BJ (cell line): ENCODE data around the gene HIF3A. TPM values are rescaled to one million over a fixed set of nuclear protein-coding genes. Genes with fewer than 3 reads are reported as not detected.

Experiments used
- CTCF ChIA-PET: fragments of 350-600 bp; formaldehyde crosslinking; extraction: SDS; loops from one replicate; lab custom pipeline; 2021; ENCODE audit warnings: antibody characterized with exemption, inconsistent platforms; lab: Yijun Ruan, JAX
- POLR2A ChIA-PET: fragments of 300-600 bp; sonication (Branson Sonifier 250); formaldehyde crosslinking; extraction: SDS; loops from one replicate; lab custom pipeline; 2021; ENCODE audit warnings: antibody characterized with exemption; lab: Charles Lee
- DNase-seq: peaks from one replicate; pipeline ENCODE4 v3.0.0-alpha.2; 2011; ENCODE audit warnings: low read depth
- H3K27me3 ChIP-seq: 2 replicates; pipeline ENCODE4 v1.6.0; 2011; ENCODE audit warnings: low read length; ENCODE audit not compliant: control insufficient read depth, insufficient read depth
- H3K36me3 ChIP-seq: 2 replicates; pipeline ENCODE4 v1.5.1; 2011; ENCODE audit warnings: low read length; ENCODE audit not compliant: control insufficient read depth, insufficient read depth
- H3K4me3 ChIP-seq: 2 replicates; pipeline ENCODE4 v1.5.1; 2011; ENCODE audit warnings: low read depth, mild to moderate bottlenecking, control low read depth, low read length
- CTCF ChIP-seq: IDR thresholded peaks from 2 replicates; pipeline ENCODE4 v1.5.1; 2011; ENCODE audit warnings: low read depth, mild to moderate bottlenecking, control low read depth, inconsistent platforms, low read length, moderate library complexity; ENCODE audit not compliant: insufficient read depth
- polyA plus RNA-seq: library from polyadenylated mRNA; depleted of rRNA; stranded (reverse); fragments of >200 nt; gene quantifications from 2 replicates; pipeline ENCODE4 v1.2.3, GENCODE V29; 2011

HIF3A gene
- polyA plus RNA-seq, 1 experiment: not detected

- Histone ChIP-seq H3K27me3 (no peaks in the 10 kb centered on the region), H3K36me3 (peaks cover 17% of the 10 kb centered on the region), H3K4me3 (no peak overlapping the region)
- ChIA-PET POLR2A (no interaction called here), CTCF (interaction anchor here (0.6 to 1.6 kb wide), 5 partner anchors 29 to 160 kb away, joined by 3 to 11 read pairs (median 4); no protein-coding TSS in a partner anchor)
- DNase-seq: no peak
- no peak for TF ChIP-seq CTCF
These were observed 54.6 kb downstream of the HIF3A start for GRCh38 chr19:46351241-46352041.

GRCh38 chr19:46353730-46354528, 57.1 kb downstream of the HIF3A start:
- no peak for DNase-seq
- TF ChIP-seq CTCF: no peak
- CTCF ChIA-PET: interaction anchor here (0.6 to 1.7 kb wide), 3 partner anchors 19 to 58 kb away, joined by 3 to 7 read pairs (median 3); no protein-coding TSS in a partner anchor
- no peak overlapping the region for H3K4me3 ChIP-seq
- H3K27me3 ChIP-seq: no peaks in the 10 kb centered on the region
- POLR2A ChIA-PET: no interaction called here
- H3K36me3 ChIP-seq: peaks cover 17% of the 10 kb centered on the region

GRCh38 chr19:46355234-46356148, 58.6 kb downstream of the HIF3A start:
- CTCF ChIA-PET: interaction anchor here (1.7 to 1.8 kb wide), 2 partner anchors 13 to 74 kb away, joined by 3 to 6 read pairs; no protein-coding TSS in a partner anchor
- TF ChIP-seq CTCF: no peak
- peaks cover 17% of the 10 kb centered on the region for H3K36me3 ChIP-seq
- no peak overlapping the region for H3K4me3 ChIP-seq
- H3K27me3 ChIP-seq: no peaks in the 10 kb centered on the region
- no peak for DNase-seq
- POLR2A ChIA-PET: no interaction called here

GRCh38 chr19:46356149-46357055, 59.6 kb downstream of the HIF3A start:
- POLR2A ChIA-PET: no interaction called here
- CTCF ChIA-PET: interaction anchor here (1.7 to 1.8 kb wide), 3 partner anchors 12 to 91 kb away, joined by 3 to 6 read pairs (median 4); no protein-coding TSS in a partner anchor
- Histone ChIP-seq H3K27me3 (no peaks in the 10 kb centered on the region), H3K36me3 (peaks cover 17% of the 10 kb centered on the region), H3K4me3 (no peak overlapping the region)
- TF ChIP-seq CTCF: no peak
- DNase-seq: no peak
